GM19468 (cell line): Measurements from ENCODE around the gene RC3H1.
"Not testable (repeated sequence)": the region's sequence is repeated elsewhere in the genome, so short reads cannot be mapped to it uniquely, and the experiment has no call there.

ENCODE experiments used
- ATAC-seq: cut with Tn5 transposase; IDR thresholded peaks from one replicate; pipeline ENCODE4 v1.9.1; 2021; ENCODE audit warnings: mild to moderate bottlenecking, moderate library complexity, moderate number of reproducible peaks; ENCODE audit not compliant: unreplicated experiment; ENCODE audit errors: extremely low read depth

Gene RC3H1

GRCh38 chr1:174023440-174023839, 1.3 kb upstream of the RC3H1 start:
- ATAC-seq = no peak

GRCh38 chr1:174022976-174023277, 770 bp upstream of the RC3H1 start:
- no peak for ATAC-seq

GRCh38 chr1:174021591-174022079, 522 bp downstream of the RC3H1 start:
- no peak for ATAC-seq

- no peak for ATAC-seq
Measured at GRCh38 chr1:174018565-174018964, 3.6 kb downstream of the RC3H1 start.

GRCh38 chr1:174017231-174017970, 4.8 kb downstream of the RC3H1 start:
- ATAC-seq = no peak

GRCh38 chr1:174013864-174014418, 8.2 kb downstream of the RC3H1 start:
- no peak for ATAC-seq

GRCh38 chr1:174008979-174009378, 13.2 kb downstream of the RC3H1 start:
- ATAC-seq = no peak

- no peak for ATAC-seq
Measured at GRCh38 chr1:174008269-174008668, 13.9 kb downstream of the RC3H1 start.

GRCh38 chr1:174007851-174008250, 14.3 kb downstream of the RC3H1 start:
- no peak for ATAC-seq

GRCh38 chr1:174005032-174005431, 17.1 kb downstream of the RC3H1 start:
- peak; percentile 89 for ATAC-seq

GRCh38 chr1:174003867-174004266, 18.3 kb downstream of the RC3H1 start:
- no peak for ATAC-seq

GRCh38 chr1:174001573-174001972, 20.6 kb downstream of the RC3H1 start:
- no peak for ATAC-seq

GRCh38 chr1:174000371-174000770, 21.8 kb downstream of the RC3H1 start:
- no peak for ATAC-seq

GRCh38 chr1:173997791-173998190, 24.4 kb downstream of the RC3H1 start:
- no peak for ATAC-seq

- ATAC-seq = no peak
Measured at GRCh38 chr1:173996995-173997394, 25.2 kb downstream of the RC3H1 start.

GRCh38 chr1:173995475-173995874, 26.7 kb downstream of the RC3H1 start:
- ATAC-seq = no peak

GRCh38 chr1:173993948-173994347, 28.2 kb downstream of the RC3H1 start:
- ATAC-seq = not testable (repeated sequence)

- no peak for ATAC-seq
Measured at GRCh38 chr1:173988068-173988467, 34.1 kb downstream of the RC3H1 start.

GRCh38 chr1:173986951-173987350, 35.2 kb downstream of the RC3H1 start:
- ATAC-seq = no peak

- no peak for ATAC-seq
Measured at GRCh38 chr1:173970252-173970651, 51.9 kb downstream of the RC3H1 start.

- not testable (repeated sequence) for ATAC-seq
Measured at GRCh38 chr1:173965896-173966295, 56.3 kb downstream of the RC3H1 start.

- no peak for ATAC-seq
Measured at GRCh38 chr1:173963477-173963876, 58.7 kb downstream of the RC3H1 start.
